ENCODE results near the gene TEX36. TPM values are rescaled to one million over a fixed set of nuclear protein-coding genes. Genes with fewer than 3 reads are reported as not detected.
A peak's percentile ranks its signal among the peaks of the same experiment; 100 is the strongest.
"Not testable (repeated sequence)": the region's sequence is repeated elsewhere in the genome, so short reads cannot be mapped to it uniquely, and the experiment has no call there.

TEX36 gene
- total RNA-seq, 1 experiment from 2014 or later, result not detected

DNA sequence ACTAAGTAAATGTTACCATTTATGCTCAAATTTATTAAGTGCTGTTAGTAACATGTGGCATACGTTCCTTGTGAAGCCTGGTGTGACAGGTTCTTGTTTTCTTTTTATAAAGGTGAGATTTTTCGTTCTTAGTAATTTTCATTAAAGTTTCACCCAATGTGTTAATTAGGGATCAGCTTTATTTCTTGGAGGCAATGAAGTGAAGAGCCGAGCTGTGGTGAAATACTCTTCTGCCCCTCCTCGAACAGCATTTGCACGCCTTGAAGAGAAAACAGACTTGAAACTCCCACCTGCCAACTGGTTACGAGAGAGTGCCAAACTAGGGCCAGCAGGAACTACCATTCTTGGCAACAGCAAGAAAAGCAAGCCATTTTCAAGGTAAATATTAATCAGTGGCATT lies 38.1 kb upstream of the TEX36 start:
- no TSS peak for BruUV-seq (replicated peaks)
- TF ChIP-seq, protein P1, sequence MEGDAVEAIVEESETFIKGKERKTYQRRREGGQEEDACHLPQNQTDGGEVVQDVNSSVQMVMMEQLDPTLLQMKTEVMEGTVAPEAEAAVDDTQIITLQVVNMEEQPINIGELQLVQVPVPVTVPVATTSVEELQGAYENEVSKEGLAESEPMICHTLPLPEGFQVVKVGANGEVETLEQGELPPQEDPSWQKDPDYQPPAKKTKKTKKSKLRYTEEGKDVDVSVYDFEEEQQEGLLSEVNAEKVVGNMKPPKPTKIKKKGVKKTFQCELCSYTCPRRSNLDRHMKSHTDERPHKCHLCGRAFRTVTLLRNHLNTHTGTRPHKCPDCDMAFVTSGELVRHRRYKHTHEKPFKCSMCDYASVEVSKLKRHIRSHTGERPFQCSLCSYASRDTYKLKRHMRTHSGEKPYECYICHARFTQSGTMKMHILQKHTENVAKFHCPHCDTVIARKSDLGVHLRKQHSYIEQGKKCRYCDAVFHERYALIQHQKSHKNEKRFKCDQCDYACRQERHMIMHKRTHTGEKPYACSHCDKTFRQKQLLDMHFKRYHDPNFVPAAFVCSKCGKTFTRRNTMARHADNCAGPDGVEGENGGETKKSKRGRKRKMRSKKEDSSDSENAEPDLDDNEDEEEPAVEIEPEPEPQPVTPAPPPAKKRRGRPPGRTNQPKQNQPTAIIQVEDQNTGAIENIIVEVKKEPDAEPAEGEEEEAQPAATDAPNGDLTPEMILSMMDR (IDR thresholded peaks at IDR 0.05; ENCODE audit: unreplicated experiment), result no peak
- intact Hi-C loops (cut with micrococcal nuclease), result no loop called here
- peaks cover 48% of the 10 kb centered on the region for H3K36me3 Mint-ChIP-seq (ENCODE audit: insufficient read depth, unreplicated experiment)
- no peaks in the 10 kb centered on the region for H3K9me3 Mint-ChIP-seq (ENCODE audit: unreplicated experiment)
- DNase-seq (ENCODE audit: unreplicated experiment), result no peak
- no peaks in the 10 kb centered on the region for H3K27me3 Mint-ChIP-seq (ENCODE audit: insufficient read depth, unreplicated experiment)
- ChIA-PET CTCF (interaction anchor here (0.6 to 0.9 kb wide), 3 partner anchors 65 to 673 kb away, joined by 3 to 4 read pairs (median 3); no protein-coding TSS in a partner anchor), POLR2A (interaction anchor here (0.6 to 1.3 kb wide), 4 partner anchors 9 to 659 kb away, joined by 3 read pairs; no protein-coding TSS in a partner anchor)
- H3K4me3 Mint-ChIP-seq (ENCODE audit: unreplicated experiment), result peak overlapping the region; percentile 86
- no peak overlapping the region for H3K27ac Mint-ChIP-seq (ENCODE audit: low read depth, unreplicated experiment)
- H3K4me1 Mint-ChIP-seq (ENCODE audit: insufficient read depth, unreplicated experiment), result peaks cover 5% of the 10 kb centered on the region

DNA sequence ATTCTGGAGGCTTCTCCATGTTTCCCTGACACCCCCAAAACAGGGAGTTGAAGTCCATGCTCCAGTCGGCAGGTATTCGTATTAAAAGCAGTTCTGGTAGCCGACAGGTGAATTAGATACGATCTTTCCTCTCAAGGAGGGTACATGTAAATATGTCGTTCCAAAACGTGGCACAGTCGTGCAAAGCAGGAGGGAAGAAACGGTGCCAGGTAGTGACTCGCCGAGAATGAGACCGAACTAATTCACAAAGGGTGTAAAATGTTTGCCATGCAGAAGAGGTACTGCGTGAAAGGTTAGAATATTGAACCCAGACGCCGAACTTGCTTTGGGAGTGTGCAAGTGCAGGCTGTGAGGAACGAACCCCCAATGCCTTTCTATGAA lies 37.0 kb upstream of the TEX36 start:
- TF ChIP-seq, protein P1 (IDR thresholded peaks at IDR 0.05; ENCODE audit: unreplicated experiment), result no peak
- intact Hi-C loops (cut with micrococcal nuclease), result no loop called here
- no peaks in the 10 kb centered on the region for H3K9me3 Mint-ChIP-seq (ENCODE audit: unreplicated experiment)
- peak overlapping the region; percentile 86 for H3K4me3 Mint-ChIP-seq (ENCODE audit: unreplicated experiment)
- peaks cover 39% of the 10 kb centered on the region for H3K36me3 Mint-ChIP-seq (ENCODE audit: insufficient read depth, unreplicated experiment)
- DNase-seq (ENCODE audit: unreplicated experiment), result no peak
- TSS peak; percentile 50 for BruUV-seq (replicated peaks)
- ChIA-PET CTCF (interaction anchor here (0.9 kb wide), 2 partner anchors 20 to 672 kb away, joined by 3 to 4 read pairs; no protein-coding TSS in a partner anchor), POLR2A (interaction anchor here (0.9 to 1.0 kb wide), 4 partner anchors 12 to 489 kb away, joined by 3 to 8 read pairs (median 3); partner anchors contain the start of genes BCCIP and UROS)
- peak overlapping the region; percentile 85 for H3K27ac Mint-ChIP-seq (ENCODE audit: low read depth, unreplicated experiment)
- H3K4me1 Mint-ChIP-seq (ENCODE audit: insufficient read depth, unreplicated experiment), result peaks cover 5% of the 10 kb centered on the region
- H3K27me3 Mint-ChIP-seq (ENCODE audit: insufficient read depth, unreplicated experiment), result no peaks in the 10 kb centered on the region

DNA sequence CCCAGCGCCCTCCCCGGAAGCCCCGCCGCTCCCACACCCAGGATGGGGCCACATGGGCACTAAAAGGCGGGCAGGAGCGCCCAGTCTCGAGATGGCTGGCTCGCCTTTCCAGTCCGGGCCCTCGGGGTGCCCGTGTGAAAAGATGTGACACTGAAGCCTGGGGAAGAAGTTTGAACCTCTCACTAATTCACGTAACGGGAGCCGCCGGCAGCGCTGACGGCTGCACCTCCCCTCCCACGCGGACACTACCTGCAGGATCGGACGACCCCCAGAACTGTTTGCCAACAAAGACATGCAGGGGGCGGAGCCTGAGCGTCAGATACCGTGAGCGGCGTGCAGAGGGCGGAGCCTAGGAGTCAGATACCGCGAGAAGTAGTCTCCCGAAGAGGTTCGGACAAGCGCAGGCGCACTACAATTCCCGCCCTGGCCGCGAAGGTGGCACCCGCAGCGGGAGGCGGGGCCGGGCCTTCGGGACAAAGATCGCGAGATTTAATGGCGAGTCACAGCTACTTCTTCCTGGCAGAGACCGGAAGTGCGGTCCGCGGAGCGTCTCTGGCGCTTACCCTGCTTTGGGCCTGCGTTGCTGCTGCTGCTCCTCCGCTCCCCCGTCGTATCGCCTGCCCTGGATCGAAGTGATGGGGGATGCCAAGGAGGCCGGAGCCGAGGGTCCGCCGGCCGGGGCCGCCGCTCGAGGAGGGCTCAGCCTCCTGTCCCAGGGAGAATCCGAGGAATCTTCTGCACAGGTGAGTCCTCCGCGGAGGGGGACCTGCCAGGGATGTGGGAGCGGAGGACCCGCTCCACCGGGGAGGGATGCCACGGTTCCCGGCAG lies 36.4 kb upstream of the TEX36 start, which contains the start of gene EDRF1:
TSS of gene EDRF1 (plus strand) at position 537 of the 829 bp plus-strand sequence. CDS start at position 636, 99 bp downstream.
- intact Hi-C loops (cut with micrococcal nuclease), result no loop called here
- ChIA-PET POLR2A (interaction anchor here (0.6 to 1.0 kb wide), 10 partner anchors 11 to 1577 kb away, joined by 3 to 8 read pairs (median 3); partner anchors contain the start of genes ABRAXAS2, BCCIP and UROS), CTCF (interaction anchor here (0.9 kb wide), 1 partner anchor 19 kb away, joined by 4 read pairs; no protein-coding TSS in a partner anchor)
- Mint-ChIP-seq H3K27ac (ENCODE audit: low read depth, unreplicated experiment) (peak within 1 kb of the TSS; percentile 85), H3K36me3 (ENCODE audit: insufficient read depth, unreplicated experiment) (peaks cover 32% of the 10 kb centered on the region), H3K27me3 (ENCODE audit: insufficient read depth, unreplicated experiment) (no peaks in the 10 kb centered on the region), H3K4me3 (ENCODE audit: unreplicated experiment) (peak within 1 kb of the TSS; percentile 86), H3K4me1 (ENCODE audit: insufficient read depth, unreplicated experiment) (peaks cover 5% of the 10 kb centered on the region), H3K9me3 (ENCODE audit: unreplicated experiment) (no peaks in the 10 kb centered on the region)
- peak; percentile 98 for DNase-seq (ENCODE audit: unreplicated experiment)
- TF ChIP-seq, protein P1 (IDR thresholded peaks at IDR 0.05; ENCODE audit: unreplicated experiment), result no peak
- no TSS peak for BruUV-seq (replicated peaks)

DNA sequence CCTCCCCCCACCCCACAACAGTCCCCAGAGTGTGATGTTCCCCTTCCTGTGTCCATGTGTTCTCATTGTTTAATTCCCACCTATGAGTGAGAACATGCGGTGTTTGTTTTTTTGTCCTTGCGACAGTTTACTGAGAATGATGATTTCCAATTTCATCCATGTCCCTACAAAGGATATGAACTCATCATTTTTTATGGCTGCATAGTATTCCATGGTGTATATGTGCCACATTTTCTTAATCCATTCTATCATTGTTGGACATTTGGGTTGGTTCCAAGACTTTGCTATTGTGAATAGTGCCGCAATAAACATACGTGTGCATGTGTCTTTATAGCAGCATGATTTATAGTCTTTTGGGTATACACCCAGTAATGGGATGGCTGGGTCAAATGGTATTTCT lies 31.8 kb upstream of the TEX36 start:
- BruUV-seq (replicated peaks); H3K27ac Mint-ChIP-seq (ENCODE audit: low read depth, unreplicated experiment); H3K4me1 Mint-ChIP-seq (ENCODE audit: insufficient read depth, unreplicated experiment); H3K4me3 Mint-ChIP-seq (ENCODE audit: unreplicated experiment); CTCF ChIA-PET; DNase-seq (ENCODE audit: unreplicated experiment); H3K9me3 Mint-ChIP-seq (ENCODE audit: unreplicated experiment); H3K27me3 Mint-ChIP-seq (ENCODE audit: insufficient read depth, unreplicated experiment); intact Hi-C loops (cut with micrococcal nuclease); H3K36me3 Mint-ChIP-seq (ENCODE audit: insufficient read depth, unreplicated experiment): not testable (repeated sequence)
- POLR2A ChIA-PET, result interaction anchor here (0.6 kb wide), 1 partner anchor 53 kb away, joined by 3 read pairs; no protein-coding TSS in a partner anchor

Measured in MCF 10A (cell line).